ENCODE measurements around the gene PRR15L.
"Not testable (repeated sequence)": the region's sequence is repeated elsewhere in the genome, so short reads cannot be mapped to it uniquely, and the experiment has no call there.

The PRR15L gene

GRCh38 chr17:47956791-47957590 lies 692 bp downstream of the PRR15L start:
- DNase-seq, result no peak

- DNase-seq, result no peak
Measured at GRCh38 chr17:47955497-47956461, 1.9 kb downstream of the PRR15L start.

GRCh38 chr17:47953909-47954308 lies 3.8 kb downstream of the PRR15L start:
- DNase-seq, result no peak

GRCh38 chr17:47952171-47953021 lies 5.3 kb downstream of the PRR15L start:
- DNase-seq, result no peak

- DNase-seq, result no peak
Measured at GRCh38 chr17:47950448-47950847, 7.2 kb downstream of the PRR15L start.

GRCh38 chr17:47949946-47950345 lies 7.7 kb downstream of the PRR15L start:
- no peak for DNase-seq

- peak; percentile 67 to 72 (median 69) for DNase-seq
Measured at GRCh38 chr17:47949197-47949759, 8.4 kb downstream of the PRR15L start.

- no peak for DNase-seq
Measured at GRCh38 chr17:47948706-47949196, 8.9 kb downstream of the PRR15L start.

GRCh38 chr17:47946929-47947397 lies 10.7 kb downstream of the PRR15L start:
- DNase-seq, result peak; percentile 35 to 73 (median 50)

- no peak for DNase-seq
Measured at GRCh38 chr17:47946516-47946915, 11.2 kb downstream of the PRR15L start.

GRCh38 chr17:47945529-47946508 lies 11.9 kb downstream of the PRR15L start:
- DNase-seq, result no peak

- DNase-seq, result no peak
Measured at GRCh38 chr17:47945080-47945479, 12.6 kb downstream of the PRR15L start.

- no peak for DNase-seq
Measured at GRCh38 chr17:47942568-47942967, 15.1 kb downstream of the PRR15L start.

- no peak for DNase-seq
Measured at GRCh38 chr17:47942096-47942510, 15.6 kb downstream of the PRR15L start.

- peak; percentile 81 to 84 (median 82) for DNase-seq
Measured at GRCh38 chr17:47941246-47942095, 16.2 kb downstream of the PRR15L start, which contains the start of gene PNPO. TSS of gene PNPO (plus strand) at chr17:47941571. CDS start at chr17:47941676, 105 bp downstream.

- DNase-seq, result no peak
Measured at GRCh38 chr17:47937941-47938340, 19.7 kb downstream of the PRR15L start.

GRCh38 chr17:47935961-47936360 lies 21.7 kb downstream of the PRR15L start:
- DNase-seq, result no peak

- not testable (repeated sequence) for DNase-seq
Measured at GRCh38 chr17:47935468-47935867, 22.2 kb downstream of the PRR15L start.

- DNase-seq, result no peak
Measured at GRCh38 chr17:47934856-47935255, 22.8 kb downstream of the PRR15L start.

- DNase-seq, result no peak
Measured at GRCh38 chr17:47931848-47932247, 25.8 kb downstream of the PRR15L start.

Measured in activated CD4-positive, CD25-positive, alpha-beta regulatory T cell (primary cell).